G401.6 (cell line): ENCODE measurements around the gene ANKRD40CL.

ENCODE experiments used
- FAIRE-seq: peaks from 2 replicates; lab custom pipeline; 2012; peaks lifted over from hg19 to GRCh38; lab: Jason Lieb, UNC

ANKRD40CL gene

GRCh38 chr17:50787106-50787505 is 19.8 kb upstream of the ANKRD40CL start:
- no peak for FAIRE-seq

- no peak for FAIRE-seq
These were observed 18.7 kb upstream of the ANKRD40CL start for GRCh38 chr17:50785946-50786570.

DNA sequence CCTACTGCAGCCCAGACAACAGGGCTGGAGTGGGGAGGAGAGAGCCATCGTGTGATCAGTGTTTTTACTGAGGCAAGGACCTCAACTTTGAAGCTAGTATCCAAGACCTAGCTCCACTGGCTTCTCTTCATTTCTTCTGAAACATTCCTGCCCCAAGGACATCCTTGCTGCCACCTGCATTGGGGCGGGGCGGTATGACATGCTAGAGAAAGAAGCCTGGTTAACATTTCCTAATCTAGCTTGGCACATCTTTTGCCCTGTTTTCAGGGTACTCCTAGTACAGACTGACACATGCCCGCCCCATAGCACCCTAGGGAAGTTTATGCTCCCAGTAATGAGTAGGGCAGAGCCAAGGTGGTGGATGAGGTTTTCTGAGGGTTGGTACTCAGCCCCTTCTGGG is 17.8 kb upstream of the ANKRD40CL start:
- FAIRE-seq = no peak

DNA sequence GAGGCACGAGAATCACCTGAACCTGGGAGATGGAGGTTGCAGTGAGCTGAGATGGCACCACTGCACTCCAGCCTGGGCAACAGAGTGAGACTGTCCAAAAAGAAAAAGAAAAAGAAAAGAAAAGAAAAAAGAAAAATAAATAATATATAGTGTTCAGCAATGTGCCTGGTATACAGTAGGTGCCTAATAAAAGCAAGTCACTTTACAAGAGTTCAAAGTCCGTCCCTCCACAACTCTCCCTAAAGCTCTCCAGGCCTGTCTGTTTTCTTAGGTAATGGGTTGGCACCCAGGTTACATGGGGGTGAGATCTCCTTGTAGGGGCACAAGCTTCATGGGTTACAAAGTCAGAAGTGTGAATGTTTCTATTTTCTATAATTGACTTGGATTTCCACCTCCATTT is 16.6 kb upstream of the ANKRD40CL start:
- FAIRE-seq = no peak

DNA sequence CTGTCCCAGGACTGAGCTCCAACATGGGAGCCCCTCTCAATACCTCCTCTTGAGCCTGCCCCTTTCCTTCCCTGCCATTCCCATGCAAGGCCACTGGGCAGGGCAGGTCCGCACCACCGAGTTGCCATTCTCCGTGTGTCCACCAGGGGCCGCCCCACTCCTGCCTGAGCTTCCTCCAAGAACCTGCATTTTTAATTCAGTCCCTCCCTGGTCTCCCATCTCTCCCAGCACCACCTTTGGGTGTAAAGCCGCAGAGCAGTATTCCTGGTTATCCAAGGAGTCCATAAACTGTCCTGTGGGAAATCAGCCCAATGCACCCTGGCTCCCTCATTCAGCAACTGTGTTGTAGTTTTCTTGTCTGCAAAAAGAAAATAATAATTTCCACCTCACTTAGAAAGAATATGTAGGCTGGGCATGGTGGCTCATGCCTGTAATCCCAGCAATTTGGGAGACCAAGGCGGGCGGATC is 15.9 kb upstream of the ANKRD40CL start:
- peak; percentile 8 for FAIRE-seq

DNA sequence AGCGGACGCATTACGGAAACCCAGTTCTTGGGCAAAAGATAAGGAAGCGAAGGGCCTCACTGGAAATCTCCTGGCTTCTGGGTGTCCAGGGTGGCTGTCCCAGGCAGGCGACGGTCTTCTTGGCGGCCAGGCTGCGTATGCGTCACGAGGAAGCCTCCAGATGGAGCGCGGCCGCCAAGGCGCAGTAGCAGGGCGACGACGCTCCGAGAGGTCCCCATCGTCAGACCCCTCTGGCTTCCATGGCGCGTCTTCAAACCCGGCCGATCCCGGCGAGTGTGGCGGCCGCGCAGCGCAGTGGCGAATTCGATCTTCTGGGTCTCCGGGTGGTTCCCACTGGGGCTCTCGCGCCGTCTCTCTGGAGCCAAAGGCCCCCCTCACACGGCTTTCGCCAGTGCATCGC is 13.8 kb upstream of the ANKRD40CL start:
- no peak for FAIRE-seq

DNA sequence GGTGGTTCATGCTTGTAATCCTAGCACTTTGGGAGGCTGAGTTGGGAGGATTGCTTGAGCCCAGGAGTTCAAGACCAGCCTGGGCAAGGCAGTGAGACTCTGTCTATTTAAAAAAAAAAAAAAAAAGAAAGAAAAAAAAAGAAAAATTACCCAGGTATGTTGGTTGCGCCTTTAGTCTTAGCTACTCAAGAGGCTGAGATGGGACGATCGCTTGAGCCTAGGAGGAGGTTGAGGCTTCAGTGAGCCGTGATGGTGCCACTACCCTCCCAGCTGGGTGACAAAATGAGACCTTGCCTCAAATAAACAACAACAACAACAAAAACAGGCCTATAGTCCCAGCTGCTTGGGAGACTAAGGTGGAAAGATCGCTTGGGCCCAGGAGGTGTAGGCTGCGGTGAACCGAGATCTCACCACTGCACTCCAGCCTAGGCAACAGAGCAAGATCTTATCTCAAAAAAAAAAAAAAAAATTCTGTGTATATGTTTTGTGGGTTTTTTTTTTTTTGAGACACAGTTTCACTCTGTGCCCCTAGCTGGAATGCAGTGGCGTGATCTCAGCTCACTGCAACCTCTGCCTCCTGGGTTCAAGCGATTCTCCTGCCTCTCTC is 12.5 kb upstream of the ANKRD40CL start:
- FAIRE-seq = no peak

- FAIRE-seq = no peak
These were observed 11.7 kb upstream of the ANKRD40CL start for GRCh38 chr17:50778988-50779387.

GRCh38 chr17:50778471-50778870 is 11.2 kb upstream of the ANKRD40CL start:
- FAIRE-seq = no peak

DNA sequence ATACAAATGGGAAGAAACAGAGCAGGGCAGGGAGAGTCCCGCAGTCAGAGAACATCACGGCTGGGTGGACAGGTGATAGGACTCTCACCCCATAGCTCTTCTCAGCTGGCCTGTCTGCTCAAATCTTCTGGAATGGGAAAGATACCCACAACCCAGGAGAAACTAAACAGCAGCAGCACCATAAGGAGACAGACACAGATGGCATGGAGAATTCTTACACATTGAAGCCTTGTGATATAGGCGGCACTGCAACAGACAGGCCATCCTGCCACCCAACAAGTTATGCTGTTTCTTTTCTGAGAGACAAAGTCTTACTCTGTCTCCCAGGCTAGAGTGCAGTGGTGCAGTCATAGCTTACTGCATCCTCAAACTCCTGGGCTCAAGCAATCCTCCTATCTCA is 8.6 kb upstream of the ANKRD40CL start:
- no peak for FAIRE-seq

- no peak for FAIRE-seq
These were observed 7.0 kb upstream of the ANKRD40CL start for GRCh38 chr17:50774225-50774803.

GRCh38 chr17:50771991-50772785 is 4.9 kb upstream of the ANKRD40CL start:
- no peak for FAIRE-seq

- no peak for FAIRE-seq
These were observed 3.0 kb upstream of the ANKRD40CL start for GRCh38 chr17:50770346-50770745.

GRCh38 chr17:50769884-50770283 is 2.6 kb upstream of the ANKRD40CL start:
- no peak for FAIRE-seq

GRCh38 chr17:50768346-50768761 is 1.0 kb upstream of the ANKRD40CL start:
- no peak for FAIRE-seq

- no peak for FAIRE-seq
These were observed 288 bp downstream of the ANKRD40CL start for GRCh38 chr17:50767030-50767429.

- no peak for FAIRE-seq
These were observed 895 bp downstream of the ANKRD40CL start for GRCh38 chr17:50766222-50767023.

DNA sequence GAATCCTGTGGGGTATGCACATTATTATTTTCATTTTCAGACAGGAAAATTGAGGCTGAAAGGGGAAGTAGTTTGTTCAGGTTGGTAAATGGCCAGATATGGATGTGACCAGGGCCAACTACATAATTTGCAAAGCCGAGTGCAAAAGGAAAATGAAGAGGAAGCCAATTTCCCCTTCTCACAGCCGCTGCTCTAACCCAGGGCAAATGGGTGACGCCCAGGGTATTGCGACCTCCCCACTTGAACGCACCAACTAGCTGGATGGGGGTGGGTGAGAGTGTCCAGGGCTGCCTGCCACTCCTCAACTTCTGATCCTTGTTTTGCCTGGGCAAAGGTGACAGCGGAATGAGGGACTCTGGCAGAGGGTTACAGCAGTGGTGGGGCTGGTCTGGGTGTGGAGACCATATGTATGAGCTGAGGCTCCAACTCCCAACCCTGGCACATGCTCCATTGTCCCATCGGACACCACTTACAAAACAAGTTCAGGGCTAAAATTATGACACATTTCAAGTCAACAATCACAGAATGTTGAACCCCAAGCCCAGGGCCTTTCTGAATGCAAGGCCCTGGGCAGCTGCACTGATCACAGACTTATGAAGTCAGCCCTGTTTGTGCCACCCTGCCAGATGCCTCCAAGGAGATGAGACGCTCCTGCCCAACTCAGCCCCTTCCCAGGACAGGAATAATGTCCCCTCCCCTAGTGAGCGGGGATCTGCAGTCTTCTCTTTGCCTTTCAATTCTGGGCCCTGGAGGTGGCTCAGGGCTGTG is 1.7 kb downstream of the ANKRD40CL start:
- FAIRE-seq = no peak

GRCh38 chr17:50764734-50765149 is 2.6 kb downstream of the ANKRD40CL start:
- FAIRE-seq = no peak

- no peak for FAIRE-seq
These were observed 3.4 kb downstream of the ANKRD40CL start for GRCh38 chr17:50763716-50764475.

GRCh38 chr17:50762177-50762576 is 5.1 kb downstream of the ANKRD40CL start:
- no peak for FAIRE-seq
